Measurements from ENCODE around the gene TACC2. TPM values are rescaled to one million over a fixed set of nuclear protein-coding genes. Genes with fewer than 3 reads are reported as not detected.
A peak's percentile ranks its signal among the peaks of the same experiment; 100 is the strongest.
"Not testable (repeated sequence)": the region's sequence is repeated elsewhere in the genome, so short reads cannot be mapped to it uniquely, and the experiment has no call there.

The TACC2 gene
- total RNA-seq, 1 donor from 2014 or later, result 92.5 TPM

DNA sequence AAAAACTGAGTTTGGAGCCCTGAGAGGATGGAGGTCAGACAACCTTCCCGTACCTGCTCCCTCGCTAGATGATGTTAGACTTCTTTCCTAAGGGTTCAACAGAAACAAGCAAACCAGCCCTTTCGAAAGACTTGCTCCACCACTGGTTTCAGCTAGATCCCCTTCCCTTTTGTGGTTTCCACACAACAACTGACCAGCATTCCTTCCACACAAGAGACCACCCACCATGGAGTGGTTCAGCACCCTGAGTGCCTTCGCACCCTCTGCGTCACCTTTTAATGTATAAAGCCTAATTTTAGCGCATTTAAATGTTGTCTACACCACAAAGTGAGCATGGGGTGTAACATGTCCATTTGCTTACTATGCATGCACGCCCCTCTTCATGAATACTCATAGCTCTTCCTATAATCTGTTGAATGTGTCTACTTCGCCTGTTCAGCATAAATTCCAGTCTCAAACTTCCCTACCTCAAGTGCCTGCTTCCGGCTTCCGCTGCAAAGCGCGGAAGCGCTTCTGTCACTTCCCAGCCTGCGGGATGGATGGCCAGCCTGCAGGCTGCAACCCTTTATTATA lies 69.0 kb downstream of the TACC2 start:
- DNase-seq (ENCODE audit: low spot score), result no peak

DNA sequence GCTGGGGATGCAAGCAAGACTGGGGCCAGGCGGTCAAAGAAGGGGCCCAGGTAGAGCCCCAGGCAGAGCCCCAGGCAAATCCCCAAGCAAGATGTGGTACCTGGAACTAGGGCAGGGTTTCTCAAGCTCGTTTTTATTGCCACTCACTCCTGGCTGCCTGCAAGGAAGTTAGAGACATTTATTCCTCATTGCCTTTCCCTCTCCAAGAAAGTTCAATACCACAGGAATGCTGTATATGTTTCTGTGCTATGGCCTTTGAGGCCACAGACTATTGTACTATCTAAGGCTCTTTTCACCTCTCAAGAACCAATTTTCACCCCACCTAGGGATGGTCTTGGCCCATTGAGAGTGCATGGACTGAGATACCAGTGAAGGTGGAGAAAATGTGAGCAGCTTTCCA lies 71.3 kb downstream of the TACC2 start:
- DNase-seq (ENCODE audit: low spot score), result no peak

GRCh38 chr10:122062831-122063674 lies 74.1 kb downstream of the TACC2 start:
- DNase-seq (ENCODE audit: low spot score), result peak; percentile 91

DNA sequence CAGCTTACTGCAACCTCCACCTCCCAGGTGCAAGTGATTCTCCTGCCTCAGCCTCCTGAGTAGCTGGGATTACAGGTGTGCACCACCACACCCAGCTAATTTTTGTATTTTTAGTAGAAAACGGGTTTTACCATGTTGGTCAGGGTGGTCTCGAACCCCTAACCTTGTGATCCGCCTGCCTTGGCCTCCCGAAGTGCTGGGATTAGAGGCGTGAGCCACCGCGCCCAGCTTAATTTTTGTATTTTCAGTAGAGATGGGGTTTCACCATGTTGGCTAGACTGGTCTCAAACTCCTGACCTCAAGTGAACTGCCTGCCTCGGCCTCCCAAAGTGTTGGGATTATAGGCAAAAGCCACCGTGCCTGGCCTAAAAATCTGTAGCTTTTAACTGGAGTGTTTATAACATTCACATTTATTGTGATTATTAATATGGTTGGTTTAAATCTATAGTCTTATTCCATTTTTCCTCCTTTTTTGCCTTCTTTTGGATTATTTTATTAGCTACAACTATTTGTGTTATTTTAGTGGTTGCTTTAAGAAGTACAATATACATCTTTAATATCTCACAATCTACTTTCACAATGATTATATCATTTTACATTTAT lies 77.5 kb downstream of the TACC2 start:
- DNase-seq (ENCODE audit: low spot score), result not testable (repeated sequence)

GRCh38 chr10:122068844-122069243 lies 79.9 kb downstream of the TACC2 start:
- DNase-seq (ENCODE audit: low spot score), result no peak

DNA sequence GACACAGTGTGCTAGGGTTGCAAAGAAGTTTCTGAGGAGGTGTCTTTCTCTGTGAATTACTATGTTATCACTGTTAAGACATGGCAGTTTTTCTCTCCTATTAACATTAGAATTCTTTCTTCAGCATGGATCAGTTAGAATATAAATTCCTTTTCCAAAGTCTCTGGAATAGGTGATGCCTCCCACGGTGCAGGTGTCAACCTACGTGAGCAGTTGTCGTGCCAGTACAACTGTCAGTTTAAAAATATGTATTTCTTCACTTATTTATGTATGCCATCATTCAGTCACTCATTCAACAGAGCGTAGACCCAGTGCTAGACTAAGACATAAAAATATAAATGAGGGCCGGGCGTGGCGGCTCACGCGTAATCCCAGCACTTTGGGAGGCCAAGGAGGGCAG lies 83.5 kb downstream of the TACC2 start:
- no peak for DNase-seq (ENCODE audit: low spot score)

DNA sequence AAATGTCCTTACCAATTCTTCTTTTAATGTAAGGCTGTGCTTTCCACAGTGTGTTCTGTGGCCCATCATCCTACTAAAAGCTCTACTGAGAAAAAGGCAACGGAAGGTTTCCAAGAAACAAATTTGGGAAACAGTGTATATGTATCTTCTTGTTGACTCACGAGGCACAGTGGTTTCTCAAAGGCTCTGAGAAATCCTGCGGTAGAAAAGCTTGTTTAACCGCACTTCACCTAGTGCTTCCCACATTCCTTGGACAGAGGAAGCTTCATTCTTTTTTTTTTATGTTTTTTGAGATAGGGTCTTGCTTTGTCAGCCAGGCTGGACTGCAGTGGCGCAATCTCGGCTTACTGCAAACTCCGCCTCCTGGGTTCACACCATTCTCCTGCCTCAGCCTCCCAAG lies 84.5 kb downstream of the TACC2 start:
- DNase-seq (ENCODE audit: low spot score), result no peak

- DNase-seq (ENCODE audit: low spot score), result no peak
Measured at GRCh38 chr10:122075171-122075570, 86.2 kb downstream of the TACC2 start.

DNA sequence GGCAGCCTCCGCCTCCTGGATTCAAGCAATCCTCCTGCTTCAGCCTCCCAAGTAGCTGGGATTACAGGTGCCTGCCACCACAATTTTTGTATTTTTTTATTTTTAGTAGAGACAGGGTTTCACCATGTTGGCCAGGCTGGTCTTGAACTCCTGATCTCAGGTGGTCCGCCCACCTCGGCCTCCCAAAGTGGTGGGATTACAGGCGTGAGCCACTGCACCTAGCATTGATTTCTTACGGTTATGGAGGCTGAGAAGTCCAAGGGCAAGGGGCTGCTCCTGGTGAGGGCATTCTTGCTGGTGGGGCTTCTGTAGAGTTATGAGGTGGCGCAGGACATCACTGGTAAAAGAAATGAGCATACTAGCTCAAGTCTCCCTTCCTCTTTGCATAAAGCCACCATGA lies 86.9 kb downstream of the TACC2 start:
- not testable (repeated sequence) for DNase-seq (ENCODE audit: low spot score)

DNA sequence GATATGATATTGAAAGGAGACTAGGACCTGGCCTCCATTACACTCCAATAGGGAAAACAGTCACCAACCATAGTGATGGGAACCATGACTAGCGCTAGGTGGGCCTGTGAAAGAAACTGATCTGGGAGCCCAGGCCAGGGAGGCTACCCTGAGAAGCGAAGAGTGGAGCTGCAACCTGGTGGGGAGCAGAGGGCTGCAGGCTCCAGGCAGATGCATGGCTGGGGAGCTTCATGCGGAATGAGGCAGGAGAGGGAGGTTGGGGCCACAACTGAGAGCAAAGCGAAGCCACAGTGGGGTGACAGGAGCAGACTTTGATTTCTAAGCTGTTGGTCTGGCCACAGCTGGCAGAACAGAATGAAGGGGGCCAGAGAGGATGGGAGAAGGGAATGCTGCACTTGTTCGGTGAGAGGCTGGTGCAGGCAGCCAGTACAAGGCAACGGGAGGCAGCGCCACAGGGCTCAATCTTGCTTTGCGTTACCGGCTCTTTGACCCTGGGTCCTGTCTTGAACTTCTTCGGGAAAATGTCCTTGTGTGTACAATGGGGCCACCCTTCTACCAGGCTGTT lies 88.4 kb downstream of the TACC2 start:
- DNase-seq (ENCODE audit: low spot score), result no peak

GRCh38 chr10:122078326-122078725 lies 89.4 kb downstream of the TACC2 start:
- DNase-seq (ENCODE audit: low spot score), result no peak

- no peak for DNase-seq (ENCODE audit: low spot score)
Measured at GRCh38 chr10:122078965-122079795, 90.2 kb downstream of the TACC2 start.

DNA sequence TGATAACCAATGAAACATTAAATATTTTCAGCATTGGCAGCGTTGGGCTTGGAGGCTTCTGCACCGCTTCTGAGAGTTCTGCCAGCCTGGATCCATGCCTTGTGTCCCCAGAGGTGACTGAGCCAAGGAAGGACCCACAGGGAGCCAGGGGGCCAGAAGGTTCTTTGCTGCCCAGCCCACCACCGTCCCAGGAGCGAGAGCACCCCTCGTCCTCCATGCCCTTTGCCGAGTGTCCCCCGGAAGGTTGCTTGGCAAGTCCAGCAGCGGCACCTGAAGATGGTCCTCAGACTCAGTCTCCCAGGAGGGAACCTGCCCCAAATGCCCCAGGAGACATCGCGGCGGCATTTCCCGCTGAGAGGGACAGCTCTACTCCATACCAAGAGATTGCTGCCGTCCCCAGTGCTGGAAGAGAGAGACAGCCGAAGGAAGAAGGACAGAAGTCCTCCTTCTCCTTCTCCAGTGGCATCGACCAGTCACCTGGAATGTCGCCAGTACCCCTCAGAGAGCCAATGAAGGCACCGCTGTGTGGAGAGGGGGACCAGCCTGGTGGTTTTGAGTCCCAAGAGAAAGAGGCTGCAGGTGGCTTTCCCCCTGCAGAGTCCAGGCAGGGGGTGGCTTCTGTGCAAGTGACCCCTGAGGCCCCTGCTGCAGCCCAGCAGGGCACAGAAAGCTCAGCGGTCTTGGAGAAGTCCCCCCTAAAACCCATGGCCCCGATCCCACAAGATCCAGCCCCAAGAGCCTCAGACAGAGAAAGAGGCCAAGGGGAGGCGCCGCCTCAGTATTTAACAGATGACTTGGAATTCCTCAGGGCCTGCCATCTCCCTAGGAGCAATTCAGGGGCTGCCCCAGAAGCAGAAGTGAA lies 93.9 kb downstream of the TACC2 start:
- no peak for DNase-seq (ENCODE audit: low spot score)

DNA sequence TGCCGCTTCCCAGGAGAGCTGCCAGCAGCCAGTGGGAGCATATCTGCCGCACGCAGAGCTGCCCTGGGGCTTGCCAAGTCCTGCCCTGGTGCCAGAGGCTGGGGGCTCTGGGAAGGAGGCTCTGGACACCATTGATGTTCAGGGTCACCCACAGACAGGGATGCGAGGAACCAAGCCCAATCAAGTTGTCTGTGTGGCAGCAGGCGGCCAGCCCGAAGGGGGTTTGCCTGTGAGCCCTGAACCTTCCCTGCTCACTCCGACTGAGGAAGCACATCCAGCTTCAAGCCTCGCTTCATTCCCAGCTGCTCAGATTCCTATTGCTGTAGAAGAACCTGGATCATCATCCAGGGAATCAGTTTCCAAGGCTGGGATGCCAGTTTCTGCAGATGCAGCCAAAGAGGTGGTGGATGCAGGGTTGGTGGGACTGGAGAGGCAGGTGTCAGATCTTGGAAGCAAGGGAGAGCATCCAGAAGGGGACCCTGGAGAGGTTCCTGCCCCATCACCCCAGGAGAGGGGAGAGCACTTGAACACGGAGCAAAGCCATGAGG lies 94.6 kb downstream of the TACC2 start:
- no peak for DNase-seq (ENCODE audit: low spot score)

GRCh38 chr10:122084286-122085041 lies 95.5 kb downstream of the TACC2 start:
- no peak for DNase-seq (ENCODE audit: low spot score)

- DNase-seq (ENCODE audit: low spot score), result no peak
Measured at GRCh38 chr10:122085423-122085911, 96.5 kb downstream of the TACC2 start.

DNA sequence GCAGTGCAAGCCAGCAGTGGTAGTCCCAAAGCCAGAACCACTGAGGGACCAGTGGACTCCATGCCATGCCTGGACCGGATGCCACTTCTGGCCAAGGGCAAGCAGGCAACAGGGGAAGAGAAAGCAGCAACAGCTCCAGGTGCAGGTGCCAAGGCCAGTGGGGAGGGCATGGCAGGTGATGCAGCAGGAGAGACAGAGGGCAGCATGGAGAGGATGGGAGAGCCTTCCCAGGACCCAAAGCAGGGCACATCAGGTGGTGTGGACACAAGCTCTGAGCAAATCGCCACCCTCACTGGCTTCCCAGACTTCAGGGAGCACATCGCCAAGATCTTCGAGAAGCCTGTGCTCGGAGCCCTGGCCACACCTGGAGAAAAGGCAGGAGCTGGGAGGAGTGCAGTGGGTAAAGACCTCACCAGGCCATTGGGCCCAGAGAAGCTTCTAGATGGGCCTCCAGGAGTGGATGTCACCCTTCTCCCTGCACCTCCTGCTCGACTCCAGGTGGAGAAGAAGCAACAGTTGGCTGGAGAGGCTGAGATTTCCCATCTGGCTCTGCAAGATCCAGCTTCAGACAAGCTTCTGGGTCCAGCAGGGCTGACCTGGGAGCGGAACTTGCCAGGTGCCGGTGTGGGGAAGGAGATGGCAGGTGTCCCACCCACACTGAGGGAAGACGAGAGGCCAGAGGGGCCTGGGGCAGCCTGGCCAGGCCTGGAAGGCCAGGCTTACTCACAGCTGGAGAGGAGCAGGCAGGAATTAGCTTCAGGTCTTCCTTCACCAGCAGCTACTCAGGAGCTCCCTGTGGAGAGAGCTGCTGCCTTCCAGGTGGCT lies 97.7 kb downstream of the TACC2 start:
- DNase-seq (ENCODE audit: low spot score), result no peak

GRCh38 chr10:122087436-122087835 lies 98.5 kb downstream of the TACC2 start:
- DNase-seq (ENCODE audit: low spot score), result no peak
